Ascending aorta (tissue), 2 donors: ENCODE measurements around the gene MIGA2. TPM values are rescaled to one million over a fixed set of nuclear protein-coding genes. Genes with fewer than 3 reads are reported as not detected.

Source experiments
- DNase-seq, 2 donors: peaks; one replicate each; pipeline ENCODE4 v3.0.0-alpha.2; 2019; ENCODE audit warnings: low spot score in 2 of 2
- H3K27ac ChIP-seq, 2 donors: fragments of 200-600 bp; sonication (generic); one replicate each; pipeline ENCODE4 v1.5.1; 2016 to 2017; ENCODE audit warnings: mild to moderate bottlenecking in 1 of 2
- H3K27me3 ChIP-seq: fragments of 200-600 bp; sonication (generic); one replicate; pipeline ENCODE4 v1.5.1; 2017
- H3K36me3 ChIP-seq, 2 donors: fragments of 200-600 bp; sonication (generic); one replicate each; pipeline ENCODE4 v1.5.1; 2016
- H3K4me1 ChIP-seq, 2 donors: fragments of 200-600 bp; sonication (generic); one replicate each; pipeline ENCODE4 v1.5.1; 2016 to 2017; ENCODE audit warnings: mild to moderate bottlenecking in 1 of 2
- H3K4me3 ChIP-seq, 2 donors: fragments of 200-600 bp; sonication (generic); one replicate each; pipeline ENCODE4 v1.5.1; 2016 to 2017; ENCODE audit warnings: mild to moderate bottlenecking in 1 of 2
- H3K9me3 ChIP-seq, 2 donors: fragments of 200-600 bp; sonication (generic); one replicate each; pipeline ENCODE4 v1.5.1; 2016
- intact Hi-C: fragments of 100-400 bp; cut with DNase I; formaldehyde crosslinking; loops from one replicate; pipeline ENCODE4 v1.15.1; 2023
- total RNA-seq: library from RNA; depleted of rRNA; stranded (reverse); fragments of >200 nt; gene quantifications from one replicate; pipeline ENCODE4 v1.1.0, GENCODE V29; 2016
- TF ChIP-seq, protein P1 (sequence below), 3 experiments: fragments of 200-600 bp in 2 of 3; fragments of 450-650 bp in 1 of 3; sonication (generic) in 2 of 3; IDR thresholded peaks; one replicate each; pipeline ENCODE4 v1.5.1; 2016 to 2019; ENCODE audit warnings: antibody characterized with exemption in 3 of 3, mild to moderate bottlenecking in 1 of 3, moderate library complexity in 1 of 3

Gene MIGA2
- total RNA-seq, 1 donor from 2014 or later: 39.9 TPM

DNA sequence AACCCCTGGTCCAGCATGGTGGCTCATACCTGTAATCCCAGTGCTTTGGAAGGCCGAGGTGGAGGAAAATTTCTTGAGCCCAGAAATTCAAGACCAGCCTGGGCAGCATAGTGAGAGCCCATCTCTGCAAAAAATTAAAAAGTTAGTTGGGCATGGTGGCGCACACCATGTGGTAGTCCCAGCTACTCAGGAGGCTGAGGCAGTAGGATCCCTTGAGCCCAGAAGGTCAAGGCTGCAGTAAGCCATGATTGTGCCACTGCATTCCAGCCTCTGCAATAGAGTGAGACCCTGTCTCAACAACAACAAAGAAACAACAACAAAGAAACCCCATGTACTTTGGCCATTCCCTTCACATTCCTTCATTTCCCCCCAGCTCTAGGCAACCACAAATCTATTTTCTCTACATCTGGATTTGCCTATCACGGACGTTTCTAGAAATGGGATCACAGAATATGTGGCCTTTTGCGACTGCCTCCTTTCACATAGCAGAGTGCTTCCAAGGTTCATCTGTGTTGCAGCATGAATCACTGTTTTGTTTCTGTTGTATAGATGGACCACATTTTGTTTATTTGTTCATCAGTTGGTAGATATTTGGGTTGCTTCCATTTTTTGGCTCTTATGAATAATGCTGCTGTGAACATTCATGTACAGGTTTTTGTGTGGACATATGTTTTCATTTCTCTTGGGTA is 17.9 kb downstream of the MIGA2 start:
- intact Hi-C loops: no loop called here
- Histone ChIP-seq H3K4me1 (no peaks in the 10 kb centered on the region), H3K9me3 (no peaks in the 10 kb centered on the region), H3K27ac (no peak overlapping the region), H3K4me3 (no peak overlapping the region), H3K27me3 (no peaks in the 10 kb centered on the region), H3K36me3 (peaks cover 44 to 46% of the 10 kb centered on the region in 2 donors)
- no peak for DNase-seq
- TF ChIP-seq, protein P1, sequence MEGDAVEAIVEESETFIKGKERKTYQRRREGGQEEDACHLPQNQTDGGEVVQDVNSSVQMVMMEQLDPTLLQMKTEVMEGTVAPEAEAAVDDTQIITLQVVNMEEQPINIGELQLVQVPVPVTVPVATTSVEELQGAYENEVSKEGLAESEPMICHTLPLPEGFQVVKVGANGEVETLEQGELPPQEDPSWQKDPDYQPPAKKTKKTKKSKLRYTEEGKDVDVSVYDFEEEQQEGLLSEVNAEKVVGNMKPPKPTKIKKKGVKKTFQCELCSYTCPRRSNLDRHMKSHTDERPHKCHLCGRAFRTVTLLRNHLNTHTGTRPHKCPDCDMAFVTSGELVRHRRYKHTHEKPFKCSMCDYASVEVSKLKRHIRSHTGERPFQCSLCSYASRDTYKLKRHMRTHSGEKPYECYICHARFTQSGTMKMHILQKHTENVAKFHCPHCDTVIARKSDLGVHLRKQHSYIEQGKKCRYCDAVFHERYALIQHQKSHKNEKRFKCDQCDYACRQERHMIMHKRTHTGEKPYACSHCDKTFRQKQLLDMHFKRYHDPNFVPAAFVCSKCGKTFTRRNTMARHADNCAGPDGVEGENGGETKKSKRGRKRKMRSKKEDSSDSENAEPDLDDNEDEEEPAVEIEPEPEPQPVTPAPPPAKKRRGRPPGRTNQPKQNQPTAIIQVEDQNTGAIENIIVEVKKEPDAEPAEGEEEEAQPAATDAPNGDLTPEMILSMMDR (IDR thresholded peaks at IDR 0.05): no peak

DNA sequence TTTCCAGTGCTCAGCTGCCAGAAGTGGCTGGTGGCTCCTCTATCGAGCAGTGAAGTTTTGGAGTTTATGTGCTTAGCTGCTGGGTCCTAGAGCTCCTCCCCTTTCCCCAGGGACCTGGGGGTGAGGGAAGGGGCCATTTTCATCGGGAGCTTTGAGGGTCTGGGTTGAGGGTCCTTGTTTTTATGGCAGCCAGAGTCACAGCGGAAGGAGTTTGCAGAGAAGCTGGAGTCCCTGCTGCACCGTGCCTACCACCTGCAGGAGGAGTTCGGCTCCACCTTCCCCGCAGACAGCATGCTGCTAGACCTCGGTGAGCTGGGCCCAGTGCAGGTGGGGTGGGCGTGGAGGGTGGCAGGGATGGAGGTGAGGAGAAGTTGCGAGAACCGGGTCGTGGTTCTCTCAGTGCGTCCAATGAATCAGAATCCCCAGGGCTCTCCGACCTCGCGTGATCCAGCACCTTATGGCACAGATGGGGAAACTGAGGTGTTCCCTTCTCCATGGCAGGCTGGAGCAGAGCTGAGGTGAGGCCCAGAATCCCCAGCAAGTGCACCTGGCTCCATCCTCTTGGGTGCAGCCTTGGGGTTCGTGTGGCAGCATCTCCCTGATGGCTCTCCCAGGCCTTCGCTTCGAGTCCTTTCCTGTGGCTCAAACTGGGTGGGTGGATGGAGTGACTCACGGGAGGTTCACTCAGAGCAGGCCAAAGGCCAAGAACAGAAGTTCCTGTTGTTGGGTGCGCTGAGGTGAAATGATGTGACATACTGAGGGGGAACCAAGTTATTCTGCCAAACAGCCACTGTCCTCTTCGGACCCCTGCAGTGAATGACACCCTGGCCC is 22.8 kb downstream of the MIGA2 start:
- peaks cover 45 to 55% of the 10 kb centered on the region in 2 donors for H3K36me3 ChIP-seq
- intact Hi-C loops: no loop called here
- no peaks in the 10 kb centered on the region for H3K27me3 ChIP-seq
- no peak for DNase-seq
- H3K9me3 ChIP-seq: no peaks in the 10 kb centered on the region
- no peak overlapping the region for H3K4me3 ChIP-seq
- TF ChIP-seq, protein P1 (IDR thresholded peaks at IDR 0.05): no peak
- no peaks in the 10 kb centered on the region for H3K4me1 ChIP-seq
- no peak overlapping the region for H3K27ac ChIP-seq

DNA sequence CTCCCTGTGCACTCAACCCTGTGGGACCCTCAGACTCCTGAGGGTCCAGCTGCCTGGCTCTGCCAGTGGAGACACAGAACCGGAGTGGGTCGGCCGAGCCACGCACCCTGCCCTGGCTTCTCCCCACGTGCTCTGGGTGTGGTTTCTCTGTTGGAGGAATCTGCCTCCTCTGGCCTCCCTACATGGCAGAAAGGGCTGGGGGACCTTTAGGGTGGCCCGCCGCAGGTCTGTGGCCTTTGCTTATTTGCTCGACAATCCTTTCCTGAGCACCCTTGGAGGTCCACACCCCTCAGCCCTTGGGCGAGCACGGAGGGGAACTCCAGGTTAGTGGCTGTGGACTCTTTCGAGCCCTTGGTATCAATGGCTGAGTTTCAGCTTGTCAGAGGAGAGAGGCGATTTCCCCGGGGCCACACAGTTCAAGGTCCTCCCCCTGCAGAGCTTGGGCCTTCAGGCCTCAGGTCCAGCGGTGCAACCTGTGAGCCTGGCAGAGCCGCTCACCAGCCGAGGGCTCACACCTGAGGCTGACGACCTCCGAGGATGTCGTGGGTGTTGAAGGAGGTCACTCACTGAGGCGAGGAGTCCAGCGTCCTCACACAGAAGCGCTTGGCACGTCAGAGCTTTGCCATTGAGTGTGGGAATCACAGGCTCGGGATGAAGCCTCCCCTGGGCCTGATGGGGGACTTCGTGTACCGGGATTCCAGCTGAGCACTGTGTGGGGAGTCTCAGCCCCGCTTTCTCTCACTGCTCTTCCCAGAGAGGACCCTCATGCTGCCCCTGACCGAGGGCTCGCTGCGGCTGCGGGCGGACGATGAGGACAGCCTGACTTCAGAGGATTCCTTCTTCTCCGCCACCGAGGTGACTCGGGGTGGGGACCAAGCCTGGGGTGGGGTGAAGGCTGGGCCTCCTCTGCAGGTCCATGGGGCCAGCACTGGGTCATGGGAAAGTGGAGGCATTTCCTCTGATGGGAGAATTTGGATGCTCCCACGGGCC is 23.7 kb downstream of the MIGA2 start:
- Histone ChIP-seq H3K4me3 (no peak overlapping the region), H3K9me3 (no peaks in the 10 kb centered on the region), H3K4me1 (no peaks in the 10 kb centered on the region), H3K27me3 (no peaks in the 10 kb centered on the region), H3K36me3 (peaks cover 46 to 60% of the 10 kb centered on the region in 2 donors), H3K27ac (no peak overlapping the region)
- TF ChIP-seq, protein P1 (IDR thresholded peaks at IDR 0.05): no peak
- intact Hi-C loops: no loop called here
- no peak for DNase-seq

DNA sequence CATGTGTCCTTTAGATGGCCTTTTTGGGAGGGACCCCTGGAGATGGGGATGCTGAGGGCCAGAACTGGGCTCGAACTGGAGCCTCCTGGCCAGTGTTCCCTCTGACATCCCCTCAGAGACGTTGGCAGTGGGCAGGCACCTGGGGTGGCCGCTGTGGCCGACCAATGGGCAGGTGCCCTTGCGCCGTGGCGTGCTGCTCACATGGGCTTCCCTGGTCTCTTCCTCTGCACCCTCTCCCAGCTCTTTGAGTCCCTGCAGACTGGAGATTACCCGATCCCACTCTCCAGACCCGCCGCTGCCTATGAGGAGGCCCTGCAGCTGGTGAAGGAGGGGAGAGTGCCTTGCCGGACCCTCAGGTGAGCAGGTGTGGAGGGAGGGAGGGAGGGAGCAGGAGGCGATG is 24.6 kb downstream of the MIGA2 start:
- Histone ChIP-seq H3K4me3 (no peak overlapping the region), H3K9me3 (no peaks in the 10 kb centered on the region), H3K4me1 (no peaks in the 10 kb centered on the region), H3K27me3 (no peaks in the 10 kb centered on the region), H3K36me3 (peaks cover 53 to 67% of the 10 kb centered on the region in 2 donors), H3K27ac (no peak overlapping the region)
- no peak for DNase-seq
- intact Hi-C loops: no loop called here
- TF ChIP-seq, protein P1 (IDR thresholded peaks at IDR 0.05): no peak

DNA sequence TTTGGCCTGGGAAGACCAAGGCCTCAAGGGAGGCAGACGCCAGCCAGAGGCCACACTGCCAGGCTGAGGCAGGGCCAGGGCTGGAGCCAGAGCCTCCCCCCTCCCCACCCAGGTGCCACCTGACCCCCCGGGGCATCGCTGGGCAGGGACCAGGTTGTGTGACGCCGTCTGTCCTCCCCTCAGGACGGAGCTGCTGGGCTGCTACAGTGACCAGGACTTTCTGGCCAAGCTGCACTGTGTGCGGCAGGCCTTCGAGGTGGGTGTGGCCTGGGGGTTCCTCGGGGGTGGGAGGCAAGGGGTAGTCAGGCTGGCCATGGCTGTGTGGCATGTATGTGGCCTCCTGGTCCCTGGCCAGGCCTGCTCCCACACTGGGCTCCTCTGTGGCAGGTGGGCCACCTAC is 26.6 kb downstream of the MIGA2 start:
- Histone ChIP-seq H3K27me3 (no peaks in the 10 kb centered on the region), H3K4me3 (no peak overlapping the region), H3K27ac (no peak overlapping the region), H3K36me3 (peaks cover 60 to 72% of the 10 kb centered on the region in 2 donors), H3K4me1 (no peaks in the 10 kb centered on the region), H3K9me3 (no peaks in the 10 kb centered on the region)
- DNase-seq: no peak
- TF ChIP-seq, protein P1 (IDR thresholded peaks at IDR 0.05): no peak
- intact Hi-C loops: no loop called here
